GM20431 (cell line): ENCODE results near the gene DACH2.

Experiments used
- in situ Hi-C: fragments of 300-500 bp; cut with MseI, MboI; formaldehyde crosslinking; loops from one replicate; pipeline ENCODE4 v1.15.0; 2020; ENCODE audit warnings: low sequenced_read_pairs; ENCODE audit not compliant: unreplicated experiment

DACH2 gene

DNA sequence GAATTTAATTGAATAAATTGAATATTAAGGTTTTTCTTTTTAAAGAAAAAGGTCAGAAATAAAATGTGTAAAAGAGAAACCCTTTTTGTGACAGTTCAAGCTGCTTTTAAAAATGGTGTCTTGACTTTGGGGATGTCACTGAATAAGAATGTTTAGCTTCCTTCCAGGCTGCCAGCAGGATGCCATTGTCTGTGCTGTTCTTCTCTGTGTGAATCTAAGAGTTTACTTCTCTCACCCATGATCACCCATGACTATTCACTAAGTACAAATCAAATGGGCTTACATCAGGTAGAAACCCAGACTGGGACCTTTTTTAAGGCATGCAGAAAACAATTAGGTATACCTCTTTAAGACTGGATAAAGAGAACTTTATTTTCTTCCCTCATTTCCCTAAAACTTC lies 115.3 kb downstream of the DACH2 start:
- in situ Hi-C loops, result no loop called here

DNA sequence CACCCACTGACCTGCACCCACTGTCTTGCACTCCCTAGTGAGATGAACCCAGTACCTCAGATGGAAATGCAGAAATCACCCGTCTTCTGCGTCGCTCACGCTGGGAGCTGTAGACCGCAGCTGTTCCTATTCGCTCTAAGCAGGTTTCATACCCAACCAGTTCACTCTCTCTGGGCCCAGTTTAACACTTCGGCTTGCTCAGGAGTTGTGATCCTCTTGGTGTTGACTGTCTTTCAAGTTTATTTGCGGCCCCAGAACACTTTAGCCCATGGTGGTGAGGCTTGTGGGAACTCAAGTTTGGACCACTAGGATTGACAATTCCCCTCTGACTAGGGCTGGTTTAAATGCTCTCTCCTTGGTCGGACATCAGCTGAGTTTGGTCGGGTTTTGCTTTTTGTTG lies 147.0 kb downstream of the DACH2 start:
- in situ Hi-C loops, result no loop called here

DNA sequence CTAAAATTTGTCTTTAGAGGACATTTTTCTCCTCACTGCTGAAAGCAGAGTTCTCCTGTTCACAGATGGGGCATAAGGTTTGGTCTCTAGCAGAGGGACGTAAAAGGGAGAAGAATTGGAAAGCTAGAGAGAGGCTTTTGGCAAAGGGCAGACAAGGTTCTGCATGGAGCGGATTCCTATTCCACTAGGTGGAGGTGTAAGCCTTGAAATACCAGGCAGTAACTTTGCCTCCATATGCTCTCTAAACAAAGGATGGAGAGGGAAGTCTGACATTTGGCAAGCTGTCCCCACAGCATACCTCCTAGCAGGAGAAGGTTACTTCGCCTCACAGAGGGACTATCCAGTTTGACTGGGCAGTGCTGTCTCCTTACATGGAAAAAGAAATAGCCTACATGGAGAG lies 174.7 kb downstream of the DACH2 start:
- in situ Hi-C loops, result no loop called here

DNA sequence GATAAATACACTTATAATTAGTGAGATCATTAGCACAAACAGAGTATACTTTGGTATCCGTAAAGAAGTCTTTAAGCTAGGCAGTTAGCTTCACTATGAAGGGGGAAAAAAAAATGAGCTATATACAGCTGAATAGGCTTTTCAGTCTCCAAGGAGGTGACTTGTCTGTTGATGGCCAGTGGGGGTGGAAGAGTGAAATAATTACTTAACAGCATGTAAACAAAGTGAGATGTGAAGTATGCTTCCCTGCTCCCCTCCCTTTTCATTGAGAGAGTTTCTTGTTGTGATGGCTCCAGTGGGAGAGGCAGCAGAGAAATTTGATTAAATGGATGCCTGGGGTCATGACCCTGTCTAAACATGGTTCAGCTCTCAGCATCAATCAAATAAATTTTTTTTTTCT lies 180.9 kb downstream of the DACH2 start:
- in situ Hi-C loops, result no loop called here

DNA sequence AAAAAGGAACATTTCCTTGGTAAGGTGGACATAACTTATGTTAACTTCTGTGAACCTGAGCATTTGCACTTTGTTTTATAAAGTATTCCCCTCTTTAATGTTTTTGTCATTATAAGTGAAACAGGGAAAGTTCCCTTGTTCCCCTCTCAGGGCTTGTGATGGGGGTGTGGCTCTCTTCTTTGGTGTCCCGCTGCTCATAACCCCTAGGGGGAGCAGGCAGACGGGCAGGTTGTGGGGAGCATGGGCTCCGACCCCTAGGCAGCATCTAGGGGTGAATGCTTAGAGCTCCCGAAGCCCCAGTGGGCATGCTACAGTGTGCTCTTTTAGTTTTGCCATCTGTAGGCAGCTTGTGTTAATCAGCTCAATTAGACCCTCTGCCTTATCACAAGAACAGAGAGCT lies 200.4 kb downstream of the DACH2 start:
- in situ Hi-C loops, result no loop called here

DNA sequence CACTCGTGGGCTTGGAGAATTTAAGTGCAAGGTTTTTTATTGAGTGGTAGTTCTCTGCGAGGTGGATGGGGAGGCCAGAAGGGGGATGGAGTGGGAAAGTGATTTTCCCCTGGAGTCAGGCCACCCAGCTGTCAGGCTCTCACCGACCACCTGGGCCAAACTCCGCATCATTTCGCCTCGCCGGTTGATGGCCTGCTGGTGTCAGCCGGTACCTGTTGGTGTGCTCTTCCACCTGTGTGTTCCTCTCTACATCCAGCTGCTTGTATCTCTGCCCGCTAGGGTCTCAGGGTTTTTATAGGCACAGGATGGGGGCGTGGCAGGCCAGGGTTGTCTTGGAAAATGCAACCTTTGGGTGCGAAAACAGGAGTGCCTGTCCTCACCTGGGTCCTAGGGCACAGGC lies 200.9 kb downstream of the DACH2 start:
- in situ Hi-C loops, result no loop called here

DNA sequence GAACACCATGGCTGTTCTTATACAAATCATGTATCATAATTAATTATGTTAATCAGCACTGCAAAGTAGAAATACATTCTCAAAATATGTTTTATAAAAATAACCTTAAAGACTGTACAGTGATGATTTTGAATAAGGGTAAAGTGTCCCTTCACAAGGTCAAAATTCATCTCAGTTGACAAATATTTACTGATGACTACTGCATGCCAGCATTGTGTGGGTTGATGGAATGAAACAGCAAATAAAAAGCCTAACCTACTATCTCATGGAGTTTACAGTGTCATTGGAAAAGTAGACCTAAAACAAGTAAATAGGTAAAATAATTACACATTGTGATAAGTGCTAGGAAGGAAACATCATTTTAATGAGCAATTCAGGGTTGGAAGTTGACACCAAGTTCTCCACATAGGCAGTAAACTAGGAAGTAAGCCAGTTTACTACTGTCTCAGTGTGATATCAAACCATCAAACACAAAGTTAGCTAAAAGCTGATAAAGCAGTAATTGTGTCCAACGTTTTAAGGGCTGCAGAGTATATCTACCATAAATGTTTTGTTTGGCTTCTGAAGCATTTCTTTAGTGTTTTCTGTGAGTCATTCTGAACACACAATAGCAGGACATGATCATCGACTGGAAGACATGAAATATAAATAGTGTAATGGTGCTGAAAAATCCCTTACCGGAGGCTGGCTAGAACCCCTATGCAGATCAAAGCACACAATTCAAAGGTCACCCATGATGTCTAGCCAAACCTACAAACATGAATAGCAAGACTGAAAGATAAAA lies 221.8 kb downstream of the DACH2 start:
- in situ Hi-C loops, result no loop called here

DNA sequence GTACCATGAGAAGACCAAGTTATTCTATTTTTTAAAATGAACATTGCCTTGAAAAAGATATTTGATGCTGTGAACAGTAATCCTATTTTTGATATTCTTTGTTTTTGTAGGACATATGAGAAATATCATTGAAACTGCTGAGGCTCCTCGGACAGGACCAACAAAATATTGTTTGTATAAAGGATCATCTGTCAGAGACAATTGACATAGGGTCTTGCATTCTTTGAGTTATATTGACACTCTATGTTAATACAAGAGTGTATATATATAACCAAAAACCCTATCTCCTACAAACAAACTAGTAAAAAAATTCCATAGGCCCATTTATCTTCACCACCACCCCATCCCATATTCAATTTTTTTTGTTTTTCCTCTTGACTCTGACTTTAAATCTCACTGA lies 222.7 kb downstream of the DACH2 start:
- in situ Hi-C loops, result no loop called here

DNA sequence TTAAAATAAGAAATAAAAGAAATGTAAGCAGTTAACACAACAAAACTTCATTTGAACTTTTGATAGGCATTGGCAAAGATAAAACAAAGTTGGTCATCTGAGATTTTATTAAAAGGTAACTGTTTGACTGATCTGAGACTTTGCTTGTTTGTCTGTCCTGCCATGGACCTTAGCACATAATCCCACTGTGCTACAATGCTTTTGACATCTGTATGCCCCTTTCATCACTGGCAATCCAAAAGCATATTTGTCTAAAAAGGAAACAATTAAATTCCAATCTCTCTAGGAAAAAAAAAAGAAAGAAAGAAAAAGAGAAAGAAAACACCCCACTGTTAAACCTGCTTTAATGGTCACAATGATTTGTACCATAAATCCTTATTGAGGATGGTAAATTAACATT lies 231.0 kb downstream of the DACH2 start:
- in situ Hi-C loops, result no loop called here

DNA sequence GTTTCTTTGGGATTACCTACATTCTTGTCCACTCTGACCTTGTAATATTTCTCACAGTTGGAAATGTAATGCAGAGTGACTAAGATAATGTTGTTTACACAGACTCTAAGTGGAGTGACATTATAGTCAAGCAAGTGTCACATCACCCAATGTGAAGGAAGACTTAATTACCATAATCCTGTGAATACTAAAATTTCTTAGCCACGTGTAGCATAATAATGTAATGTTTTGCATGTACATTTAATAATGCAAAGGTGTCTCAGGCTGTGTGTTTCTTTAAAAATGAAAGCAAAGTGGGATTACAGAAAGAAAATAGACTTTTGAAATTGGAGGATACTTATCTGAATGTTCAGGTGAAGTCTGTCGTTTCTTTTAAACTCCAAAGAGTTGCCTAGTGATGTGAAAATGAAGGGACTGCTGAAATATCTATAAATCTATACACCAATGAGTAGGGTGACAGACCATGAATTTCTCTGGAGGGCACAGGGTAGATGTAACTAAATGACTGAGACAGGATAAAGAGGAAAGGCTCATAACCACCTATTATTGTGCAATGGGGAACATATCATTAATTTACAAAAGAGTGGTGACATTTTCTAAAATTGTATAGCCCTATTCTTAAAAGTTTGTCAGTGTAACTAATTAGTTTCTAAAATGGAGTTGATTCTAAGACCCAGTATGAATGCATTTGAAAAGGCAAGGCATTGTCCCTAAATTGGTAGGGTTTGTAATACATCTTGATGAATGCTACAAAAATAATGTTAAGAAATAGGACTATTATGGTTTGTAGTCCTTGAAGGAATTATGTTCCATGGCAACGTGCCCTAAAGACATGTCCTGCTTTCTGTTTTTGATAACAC lies 235.7 kb downstream of the DACH2 start:
- in situ Hi-C loops, result no loop called here

DNA sequence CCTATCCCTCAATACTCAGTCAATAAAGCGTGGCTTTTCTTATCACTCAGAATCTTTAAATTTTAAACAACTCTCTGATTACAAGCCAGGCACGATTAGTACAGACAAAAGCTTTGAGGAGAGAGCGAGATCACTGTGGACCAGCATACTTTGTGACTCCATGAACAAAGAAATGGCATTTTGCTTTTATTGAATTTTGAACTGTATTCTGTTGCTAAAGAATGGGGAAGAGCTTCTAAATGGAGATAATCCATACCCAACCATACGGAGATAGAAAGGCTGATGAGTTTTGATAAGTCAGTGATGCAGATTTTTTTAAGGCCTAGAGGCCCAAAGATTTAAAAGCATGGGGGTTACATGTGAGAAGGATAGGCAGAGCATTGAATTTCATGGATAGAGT lies 259.1 kb downstream of the DACH2 start:
- in situ Hi-C loops, result no loop called here

DNA sequence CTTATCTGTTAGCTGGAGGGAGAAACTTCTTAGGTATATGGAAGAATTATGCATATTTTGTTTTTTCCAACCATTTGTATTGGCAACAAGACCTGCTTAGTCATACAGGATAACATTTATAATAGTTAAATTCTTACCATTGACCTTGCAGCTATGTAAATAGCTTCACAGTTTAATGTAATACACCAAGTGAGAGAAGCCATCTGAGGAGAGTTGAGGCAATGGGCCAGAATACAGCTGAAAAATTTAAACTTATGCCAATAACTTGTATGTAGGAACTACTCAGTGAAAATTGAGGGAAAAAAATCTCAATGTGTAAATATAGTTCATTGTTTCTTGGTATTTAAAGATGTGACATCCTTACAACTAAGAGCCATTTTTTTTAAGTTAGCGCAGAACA lies 273.5 kb downstream of the DACH2 start:
- in situ Hi-C loops, result no loop called here

DNA sequence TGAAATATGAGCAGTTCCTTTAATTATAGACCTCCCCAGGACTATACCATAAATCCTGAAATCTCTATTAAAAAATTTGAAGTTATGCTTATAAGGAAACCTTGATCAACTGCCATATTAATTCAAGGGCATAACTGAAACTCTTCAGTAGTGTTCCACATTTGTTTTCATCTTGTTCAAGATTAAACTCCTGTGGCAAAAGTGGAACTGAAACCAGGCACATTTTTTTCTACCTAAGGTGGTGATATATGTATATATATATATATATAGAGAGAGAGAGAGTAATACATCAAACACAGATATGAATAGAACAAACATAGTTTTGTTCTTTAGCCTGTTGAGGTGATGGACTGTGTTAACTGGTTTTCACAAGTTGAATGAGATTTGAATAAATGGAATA lies 287.9 kb downstream of the DACH2 start:
- in situ Hi-C loops, result no loop called here

DNA sequence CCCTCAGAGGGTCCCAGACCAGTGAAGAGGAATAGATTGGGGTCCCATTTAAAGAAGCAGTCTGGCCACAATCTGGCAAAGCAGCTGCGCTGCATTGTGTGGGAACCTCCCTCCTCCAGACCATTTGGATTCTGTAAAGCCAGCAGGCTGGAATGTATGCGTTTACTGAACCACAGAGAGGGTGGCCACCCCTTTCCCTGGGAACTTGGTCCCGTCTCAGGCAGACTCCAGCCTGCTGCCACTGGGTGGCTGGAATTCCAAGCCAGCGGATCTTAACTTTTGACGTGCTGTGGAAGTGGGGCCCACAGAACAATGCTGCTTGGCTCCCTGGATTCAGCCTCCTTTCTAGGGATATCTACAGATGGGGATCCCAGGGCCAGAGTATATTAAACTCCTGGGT lies 307.2 kb downstream of the DACH2 start:
- in situ Hi-C loops, result no loop called here

DNA sequence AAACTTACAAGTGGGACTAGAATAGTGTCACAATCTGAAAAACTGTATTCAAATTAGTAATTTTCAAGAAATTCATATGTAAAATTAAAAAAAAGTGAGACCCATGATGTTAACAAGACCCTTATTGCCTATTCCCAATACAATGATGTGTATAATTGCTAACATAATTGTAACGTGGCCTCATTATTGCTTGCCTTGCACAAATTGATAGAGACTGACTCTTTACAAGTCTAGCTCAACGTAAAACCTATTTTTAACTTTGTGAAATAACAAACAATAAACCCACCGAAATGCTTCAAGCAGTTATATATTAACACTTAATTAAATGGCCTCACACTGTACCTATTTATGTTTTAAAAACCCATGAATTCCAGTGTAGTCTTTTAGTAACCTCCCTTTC lies 312.5 kb downstream of the DACH2 start:
- in situ Hi-C loops, result no loop called here

DNA sequence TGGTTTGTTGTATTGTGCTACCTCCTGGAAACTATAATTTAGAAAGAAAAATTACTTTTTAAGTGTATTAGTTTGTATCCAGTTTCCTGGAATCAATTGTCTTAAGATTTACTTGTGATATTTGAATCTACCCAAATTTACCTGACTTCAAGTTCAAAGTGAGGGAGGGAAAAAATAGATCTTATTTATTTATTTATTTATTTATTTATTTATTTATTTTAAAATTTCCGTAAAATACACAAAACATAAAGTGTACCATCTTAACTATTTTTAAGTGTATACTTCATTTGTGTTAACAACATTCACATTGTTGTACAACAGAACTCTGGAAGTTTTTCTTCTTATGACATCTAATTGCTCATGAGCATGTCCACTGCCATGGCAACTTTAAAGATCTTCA lies 356.0 kb downstream of the DACH2 start:
- in situ Hi-C loops, result no loop called here

DNA sequence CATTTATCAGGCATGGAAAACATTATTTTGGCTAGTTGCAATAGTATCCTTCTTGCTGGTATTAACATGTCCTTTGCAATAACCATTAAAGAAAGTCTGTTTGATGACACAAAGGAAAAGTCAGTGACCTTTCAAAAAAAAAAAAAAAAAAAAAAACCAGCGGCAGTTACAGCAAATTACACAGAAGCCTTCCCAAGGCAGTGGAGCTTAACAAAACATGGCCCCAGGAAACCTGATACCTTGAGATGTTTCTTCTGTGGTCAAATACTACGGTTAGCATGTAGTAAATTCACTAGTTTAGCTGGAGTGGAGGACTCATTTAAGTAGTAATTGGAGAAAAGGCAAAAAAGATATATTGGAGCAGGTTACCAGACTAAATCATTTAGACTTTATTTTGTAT lies 359.1 kb downstream of the DACH2 start:
- in situ Hi-C loops, result no loop called here

DNA sequence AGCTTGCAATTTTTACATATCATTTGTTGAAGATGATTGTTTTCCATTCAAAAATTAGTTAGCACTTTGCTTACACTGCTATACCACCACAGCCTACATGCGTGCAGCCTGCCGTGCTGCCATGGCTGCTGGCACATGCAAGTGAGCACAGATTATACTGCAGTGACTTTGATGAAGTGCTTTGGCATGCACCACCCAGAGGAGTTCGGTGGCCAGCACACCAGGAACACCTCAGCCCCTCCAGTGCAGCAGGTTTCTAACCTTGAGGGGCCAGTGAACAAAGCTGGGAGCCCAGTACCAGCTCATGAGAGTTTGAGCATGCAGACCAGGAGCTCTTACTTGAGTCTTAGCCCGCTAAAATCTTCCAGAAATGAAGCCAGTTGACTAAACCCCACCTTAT lies 431.5 kb downstream of the DACH2 start:
- in situ Hi-C loops, result no loop called here

DNA sequence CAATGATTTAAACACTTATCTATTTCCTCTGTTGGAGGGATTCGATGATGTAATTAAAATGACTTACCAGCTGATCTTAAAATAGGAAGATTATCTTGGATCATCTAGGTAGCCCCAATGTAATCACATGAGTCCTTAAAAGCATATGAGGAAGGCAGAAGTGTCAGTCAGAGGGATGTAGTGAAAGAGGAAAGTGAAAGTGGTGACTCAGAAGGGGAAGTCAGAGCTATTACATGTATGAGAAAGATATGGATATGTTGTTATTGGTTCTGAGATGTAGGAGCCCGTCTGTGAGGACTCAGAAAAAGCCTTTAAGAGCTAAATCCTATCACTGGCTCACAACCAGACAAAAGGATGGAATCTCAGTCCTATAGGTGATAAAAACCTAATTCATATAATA lies 456.4 kb downstream of the DACH2 start:
- in situ Hi-C loops, result no loop called here

DNA sequence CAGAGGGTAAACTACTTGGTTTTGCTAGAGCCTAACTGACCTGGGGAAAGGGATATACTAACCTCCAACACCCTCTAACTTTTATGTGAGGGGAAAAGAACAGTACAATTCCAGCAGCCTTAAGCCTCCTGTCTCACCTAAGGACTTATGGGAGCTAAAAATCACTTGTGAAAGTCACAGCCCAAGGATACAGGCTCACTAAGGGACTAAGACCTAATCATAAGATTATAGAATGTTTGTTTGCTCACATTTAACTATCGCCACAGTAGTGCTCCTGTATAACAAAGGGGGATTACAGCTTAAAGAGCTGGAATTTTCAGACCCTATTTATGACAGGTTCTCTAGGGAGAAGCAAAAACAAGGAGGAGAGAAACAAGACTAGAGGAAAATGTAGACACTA lies 548.7 kb downstream of the DACH2 start:
- in situ Hi-C loops, result no loop called here

DNA sequence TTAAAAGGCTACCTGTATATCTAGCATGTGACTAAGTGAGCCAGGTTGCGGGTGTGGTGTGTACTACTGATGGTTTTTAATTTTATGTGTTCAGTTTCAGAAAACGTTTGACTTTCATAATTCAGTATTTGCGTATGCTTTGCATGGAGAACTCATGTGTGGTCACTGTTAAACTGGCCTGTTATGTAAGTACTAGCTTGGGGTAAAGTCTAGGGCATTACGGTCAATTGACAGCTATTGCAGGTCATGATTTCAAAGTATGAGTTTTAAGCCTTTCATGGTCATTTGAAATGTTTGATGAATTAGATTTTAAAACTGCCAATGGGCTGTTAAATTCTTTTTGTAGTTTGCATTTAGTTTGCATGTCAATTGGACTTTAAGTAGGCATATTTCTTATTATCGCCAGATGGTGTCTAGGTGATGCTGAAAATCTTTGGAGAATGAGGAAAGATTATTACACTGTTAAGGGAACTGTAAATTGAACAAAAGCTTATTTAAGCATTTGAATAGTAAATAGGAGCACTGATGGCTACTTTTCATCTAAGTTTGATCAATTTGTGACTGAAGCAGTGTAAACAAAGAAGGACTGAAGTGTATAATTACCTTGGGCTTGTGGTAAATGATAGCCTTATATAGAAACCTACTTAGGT lies 563.4 kb downstream of the DACH2 start:
- in situ Hi-C loops, result no loop called here
